Heart right ventricle (tissue), 16 donors: ENCODE data around the gene TNN. TPM values are rescaled to one million over a fixed set of nuclear protein-coding genes. Genes with fewer than 3 reads are reported as not detected.

ENCODE experiments used
- ATAC-seq, 8 donors: fragments of 200-7000 bp; cut with Tn5 transposase; one replicate each; pipeline ENCODE4 v1.9.1; 2020; ENCODE audit warnings: mild to moderate bottlenecking in 8 of 8, moderate library complexity in 8 of 8, moderate number of reproducible peaks in 1 of 8
- DNase-seq, 2 donors: peaks; one replicate each; pipeline ENCODE4 v3.0.0-alpha.2; 2020
- H3K27ac ChIP-seq, 10 donors: fragments of 200-600 bp; sonication (generic) in 2 of 10; one replicate each; pipeline versions ENCODE4 v1.5.0 to v1.8.0; 2020 to 2022; ENCODE audit warnings: mild to moderate bottlenecking in 3 of 10
- H3K27me3 ChIP-seq, 7 donors: fragments of 200-600 bp; one replicate each; pipeline ENCODE4 v1.8.0; 2021 to 2022; ENCODE audit warnings: mild to moderate bottlenecking in 2 of 7
- H3K36me3 ChIP-seq, 9 donors: fragments of 200-600 bp; sonication (generic) in 1 of 9; one replicate each; pipeline versions ENCODE4 v1.5.0 to v1.8.0; 2020 to 2022; ENCODE audit warnings: mild to moderate bottlenecking in 2 of 9
- H3K4me1 ChIP-seq, 9 donors: fragments of 200-600 bp; sonication (generic) in 1 of 9; one replicate each; pipeline versions ENCODE4 v1.5.0 to v1.8.0; 2020 to 2022; ENCODE audit warnings: mild to moderate bottlenecking in 4 of 9
- H3K4me3 ChIP-seq, 10 donors: fragments of 200-600 bp; sonication (generic) in 2 of 10; one replicate each; pipeline versions ENCODE4 v1.5.0 to v1.8.0; 2020 to 2022; ENCODE audit warnings: mild to moderate bottlenecking in 7 of 10, moderate library complexity in 2 of 10
- H3K9me3 ChIP-seq, 11 donors: fragments of 200-600 bp in 10 of 11; sonication (generic) in 2 of 11; one replicate each; pipeline versions ENCODE4 v1.5.0 to v1.8.0; 2013 to 2022; ENCODE audit warnings: mild to moderate bottlenecking in 2 of 11, control low read depth in 1 of 11, moderate library complexity in 1 of 11
- WGBS, 2 donors: extraction: QIAGEN DNeasy Blood & Tissue Kit; methylation state at CpG; one replicate each; pipeline ENCODE4 v1.1.7; 2013; ENCODE audit warnings: inconsistent platforms in 1 of 2; 5-methylcytosine and 5-hydroxymethylcytosine counted together
- intact Hi-C, 10 donors: fragments of 100-400 bp; cut with DNase I; formaldehyde crosslinking; loops; one replicate each; pipeline versions ENCODE4 v1.11.1 to v1.14.2; 2022
- polyA plus RNA-seq, 2 donors: library from polyadenylated mRNA; stranded (reverse); fragments of 200-250 nt; gene quantifications; one replicate each; pipeline ENCODE4 v1.2.3, GENCODE V29; 2013
- total RNA-seq, 10 donors: library from RNA; stranded (reverse); fragmentation: NEBNext Ultra II Directional in 3 of 10; extraction: Animal tissue kit (Norgen Biotek cat#: 25700) in 3 of 10; gene quantifications; one replicate each; pipeline versions ENCODE4 v1.2.1 to v1.2.4, GENCODE V29; 2021 to 2023
- TF ChIP-seq, protein P1 (sequence below), 9 donors: fragments of 200-600 bp; sonication (generic) in 2 of 9; IDR thresholded peaks; one replicate each; pipeline versions ENCODE4 v1.5.0 to v1.8.0; 2021 to 2022; ENCODE audit warnings: antibody characterized with exemption in 9 of 9, mild to moderate bottlenecking in 5 of 9, moderate library complexity in 1 of 9
- donor health status: Arrhythmogenic right ventricular cardiomyopathy.
- donor health status: ischemic (EF 13 %, LVEDD 7.1; RV severe dilation, severe dysfunction).
- donor health status: healthy with polysubstance abuse.
- donor health status: DM: no; HTN: yes; CAD: no.
- donor health status: DM: no; HTN: no; CAD: no.
- donor health status: ischemic (EF 25% LVEDD 6.9; RV normal size, moderate dysfunction).
- donor health status: ischemic (EF 25% LVEDD 5.7; RV mildly dilated, moderate dysfunction).
- donor health status: healthy.
- donor health status: DM: yes; HTN: yes; CAD: no.
- donor health status: Ischemic cardiomyopathy.
- donor health status: ischemic (EF 35%, LVEDD 5.7; RV mildly dilated, moderate dysfunction).
- donor health status: nonischemic (EF 11% LVEDD 7.7; RV severe dilation, severe dysfunction).
- donor health status: DM: yes; HTN: yes; CAD: no.
- donor health status: PGD.
- donor health status: ischemic (EF 29% LVEDD 5.4; RV normal size, mild dysfunction).
- donor health status: nonischemic (EF 23%, LVEDD 6.1; RV moderate dilation, normal function).

The TNN gene
- total and polyA plus RNA-seq, 12 donors = 0.03 to 1.1 (median 0.11) TPM; not detected in 1

GRCh38 chr1:175164751-175165150, 97.1 kb downstream of the TNN start:
- 91 to 96% methylated on average over 2 of the region's 2 CpGs for WGBS, 2 donors
- TF ChIP-seq, protein P1, sequence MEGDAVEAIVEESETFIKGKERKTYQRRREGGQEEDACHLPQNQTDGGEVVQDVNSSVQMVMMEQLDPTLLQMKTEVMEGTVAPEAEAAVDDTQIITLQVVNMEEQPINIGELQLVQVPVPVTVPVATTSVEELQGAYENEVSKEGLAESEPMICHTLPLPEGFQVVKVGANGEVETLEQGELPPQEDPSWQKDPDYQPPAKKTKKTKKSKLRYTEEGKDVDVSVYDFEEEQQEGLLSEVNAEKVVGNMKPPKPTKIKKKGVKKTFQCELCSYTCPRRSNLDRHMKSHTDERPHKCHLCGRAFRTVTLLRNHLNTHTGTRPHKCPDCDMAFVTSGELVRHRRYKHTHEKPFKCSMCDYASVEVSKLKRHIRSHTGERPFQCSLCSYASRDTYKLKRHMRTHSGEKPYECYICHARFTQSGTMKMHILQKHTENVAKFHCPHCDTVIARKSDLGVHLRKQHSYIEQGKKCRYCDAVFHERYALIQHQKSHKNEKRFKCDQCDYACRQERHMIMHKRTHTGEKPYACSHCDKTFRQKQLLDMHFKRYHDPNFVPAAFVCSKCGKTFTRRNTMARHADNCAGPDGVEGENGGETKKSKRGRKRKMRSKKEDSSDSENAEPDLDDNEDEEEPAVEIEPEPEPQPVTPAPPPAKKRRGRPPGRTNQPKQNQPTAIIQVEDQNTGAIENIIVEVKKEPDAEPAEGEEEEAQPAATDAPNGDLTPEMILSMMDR (IDR thresholded peaks at IDR 0.05) = no peak
- ATAC-seq (no peak), DNase-seq (no peak)
- Histone ChIP-seq H3K36me3 (peaks cover 0 to 94% (median 34%) of the 10 kb centered on the region in 9 donors), H3K9me3 (no peaks in the 10 kb centered on the region), H3K27ac (no peak overlapping the region), H3K4me1 (peaks cover 0 to 20% (median 5%) of the 10 kb centered on the region in 9 donors), H3K4me3 (no peak overlapping the region), H3K27me3 (no peaks in the 10 kb centered on the region)
- intact Hi-C loops = loop anchor here in 2 of 10 donors (5.0 kb wide), 2 partner anchors 108 to 148 kb away; no protein-coding TSS in a partner anchor

DNA sequence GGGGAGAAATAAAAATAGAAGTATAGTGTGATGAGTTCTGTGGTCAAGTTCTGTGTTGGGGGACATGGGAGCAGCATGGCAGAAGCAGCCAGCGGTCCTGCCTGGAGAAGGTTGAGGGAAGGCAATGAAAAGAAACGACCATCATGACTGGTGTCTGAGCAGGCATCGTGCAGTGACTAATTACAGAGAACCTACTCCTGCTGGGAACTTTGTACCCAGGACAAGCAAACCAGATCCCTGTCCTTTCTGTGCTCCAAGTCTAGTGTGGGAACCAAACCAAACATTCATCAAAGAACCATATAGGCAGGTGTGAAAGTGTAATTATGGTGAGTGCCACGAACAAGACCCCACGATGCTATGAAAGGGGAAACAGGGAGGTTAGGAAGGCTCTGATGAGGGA, 99.1 kb downstream of the TNN start:
- DNase-seq (no peak), ATAC-seq (no peak)
- Histone ChIP-seq H3K27ac (no peak overlapping the region), H3K4me3 (no peak overlapping the region), H3K27me3 (no peaks in the 10 kb centered on the region), H3K36me3 (peaks cover 0 to 81% (median 28%) of the 10 kb centered on the region in 9 donors), H3K4me1 (peaks cover 3 to 35% (median 18%) of the 10 kb centered on the region in 9 donors), H3K9me3 (no peaks in the 10 kb centered on the region)
- 93 to 94% methylated on average over 5 of the region's 5 CpGs for WGBS, 2 donors
- TF ChIP-seq, protein P1 (IDR thresholded peaks at IDR 0.05) = no peak
- intact Hi-C loops = loop anchor here in 2 of 10 donors (5.0 kb wide), 2 partner anchors 106 to 146 kb away; no protein-coding TSS in a partner anchor

- no peak for ATAC-seq
- WGBS, 2 donors = 93 to 96% methylated on average over 2 of the region's 2 CpGs
- intact Hi-C loops = loop anchor here in 2 of 10 donors (5.0 kb wide), 2 partner anchors 104 to 144 kb away; no protein-coding TSS in a partner anchor
- Histone ChIP-seq H3K4me3 (no peak overlapping the region), H3K36me3 (peaks cover 0 to 83% (median 28%) of the 10 kb centered on the region in 9 donors), H3K4me1 (peaks cover 3 to 37% (median 18%) of the 10 kb centered on the region in 9 donors), H3K9me3 (no peaks in the 10 kb centered on the region), H3K27me3 (no peaks in the 10 kb centered on the region), H3K27ac (no peak overlapping the region)
- TF ChIP-seq, protein P1 (IDR thresholded peaks at IDR 0.05) = no peak
- no peak for DNase-seq
These were observed 100.2 kb downstream of the TNN start for GRCh38 chr1:175167861-175168260.

DNA sequence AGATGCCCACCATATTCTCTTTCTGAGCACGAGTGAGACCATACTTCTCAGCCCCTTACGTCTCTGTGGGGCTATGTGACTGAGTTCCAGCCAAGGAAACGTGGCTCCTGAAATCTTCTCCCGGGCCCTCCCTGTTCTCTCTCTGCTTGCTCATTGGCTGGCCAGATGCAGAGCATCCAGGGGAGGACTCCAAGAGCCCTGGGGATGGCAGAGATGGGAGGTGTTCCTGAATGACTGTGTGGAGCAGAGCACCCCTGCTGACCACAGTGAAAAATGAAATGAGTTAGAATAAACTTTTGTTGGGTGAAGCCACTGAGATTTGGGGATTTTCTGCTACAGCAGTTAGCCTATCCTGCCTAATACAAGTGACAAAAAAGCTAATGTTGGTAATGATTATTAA, 101.1 kb downstream of the TNN start:
- no peak overlapping the region for H3K27ac ChIP-seq
- no peaks in the 10 kb centered on the region for H3K9me3 ChIP-seq
- TF ChIP-seq, protein P1 (IDR thresholded peaks at IDR 0.05) = no peak
- H3K4me3 ChIP-seq = no peak overlapping the region
- no peak for ATAC-seq
- H3K4me1 ChIP-seq = peaks cover 3 to 32% (median 18%) of the 10 kb centered on the region in 9 donors
- DNase-seq = no peak
- H3K27me3 ChIP-seq = no peaks in the 10 kb centered on the region
- peaks cover 0 to 83% (median 23%) of the 10 kb centered on the region in 9 donors for H3K36me3 ChIP-seq
- intact Hi-C loops = loop anchor here in 2 of 10 donors (5.0 kb wide), 2 partner anchors 104 to 144 kb away; no protein-coding TSS in a partner anchor
- WGBS, 2 donors = 90 to 96% methylated on average over 4 of the region's 4 CpGs
